Endothelial cell of umbilical vein (primary cell): ENCODE measurements around the gene SETBP1. TPM values are rescaled to one million over a fixed set of nuclear protein-coding genes. Genes with fewer than 3 reads are reported as not detected.

Source experiments
- BruUV-seq: library from RNA; stranded (reverse); fragments of 400-500 nt; replicated peaks from 2 replicates; lab custom pipeline; 2021; lab: Mats Ljungman, UMichigan
- CTCF ChIA-PET: fragments of 300-600, 350-600 bp; sonication (Branson Sonifier 250); formaldehyde crosslinking; loops from one replicate; lab custom pipeline; 2021; ENCODE audit warnings: antibody characterized with exemption, inconsistent platforms; lab: Charles Lee
- POLR2A ChIA-PET: fragments of 300-600, 350-600 bp; sonication (Branson Sonifier 250); formaldehyde crosslinking; loops from one replicate; lab custom pipeline; 2021; ENCODE audit warnings: antibody characterized with exemption, inconsistent platforms; lab: Charles Lee
- DNase-seq: peaks from one replicate; pipeline ENCODE4 v3.0.0-alpha.2; 2011; ENCODE audit warnings: low read depth, low spot score
- FAIRE-seq: peaks from 2 replicates; lab custom pipeline; 2011; peaks lifted over from hg19 to GRCh38; lab: Jason Lieb, UNC
- H2AFZ ChIP-seq: 2 replicates; pipeline ENCODE4 v1.6.0; 2012; ENCODE audit warnings: low read depth, low read length, control low read depth, inconsistent platforms
- H3K27ac ChIP-seq: 2 replicates; pipeline ENCODE4 v1.5.1; 2011; ENCODE audit warnings: low read depth, mild to moderate bottlenecking, control low read depth, low read length, moderate library complexity; ENCODE audit not compliant: insufficient read depth
- H3K27me3 ChIP-seq, 2 experiments: 2 replicates each; pipeline versions ENCODE4 v1.6.0 to v1.6.1; 2011; ENCODE audit warnings: low read length in 2 of 2, mixed read lengths in 1 of 2; ENCODE audit not compliant: control insufficient read depth in 2 of 2, insufficient read depth in 2 of 2
- H3K36me3 ChIP-seq, 2 experiments: 2 replicates in 1 of 2; 3 replicates in 1 of 2; pipeline ENCODE4 v1.5.1; 2011; ENCODE audit warnings: low read length in 2 of 2, mild to moderate bottlenecking in 1 of 2, moderate library complexity in 1 of 2; ENCODE audit not compliant: control insufficient read depth in 2 of 2, insufficient read depth in 2 of 2; ENCODE audit errors: extremely low read depth in 1 of 2
- H3K4me1 ChIP-seq: 3 replicates; pipeline ENCODE4 v1.5.1; 2011; ENCODE audit warnings: mild to moderate bottlenecking, low read length; ENCODE audit not compliant: control insufficient read depth, insufficient read depth; ENCODE audit errors: extremely low read depth
- H3K4me2 ChIP-seq: 2 replicates; pipeline ENCODE4 v1.6.1; 2011; ENCODE audit warnings: low read length, control low read depth, mixed read lengths; ENCODE audit not compliant: insufficient read depth
- H3K4me3 ChIP-seq, 3 experiments: fragments of 200-600 bp in 1 of 3; sonication (generic), shearing (Covaris generic) in 1 of 3; replicated peaks in 1 of 3; 2 replicates each; pipeline ENCODE4 v1.5.1; 2011 to 2016; ENCODE audit warnings: control low read depth in 3 of 3, low read length in 3 of 3, mild to moderate bottlenecking in 2 of 3, inconsistent platforms in 1 of 3, low read depth in 1 of 3, moderate library complexity in 1 of 3; ENCODE audit not compliant: insufficient read depth in 1 of 3
- H3K79me2 ChIP-seq: 2 replicates; pipeline ENCODE4 v1.6.0; 2012; ENCODE audit warnings: low read length, inconsistent platforms; ENCODE audit not compliant: control insufficient read depth, insufficient read depth
- H3K9ac ChIP-seq: replicated peaks from 2 replicates; pipeline ENCODE3; 2011; ENCODE audit warnings: low read length, control low read depth; ENCODE audit not compliant: insufficient read depth; ENCODE audit errors: extremely low read depth
- H3K9me1 ChIP-seq: replicated peaks from 3 replicates; pipeline ENCODE4 v1.6.0; 2011; ENCODE audit warnings: mild to moderate bottlenecking, low read length; ENCODE audit not compliant: control insufficient read depth, insufficient read depth; ENCODE audit errors: extremely low read depth
- H3K9me3 ChIP-seq: replicated peaks from 2 replicates; pipeline ENCODE4 v1.5.1; 2012; ENCODE audit warnings: low read length, inconsistent platforms; ENCODE audit not compliant: control insufficient read depth, insufficient read depth
- H4K20me1 ChIP-seq: replicated peaks from 2 replicates; pipeline ENCODE3; 2011; ENCODE audit warnings: mild to moderate bottlenecking, low read length; ENCODE audit not compliant: control insufficient read depth, insufficient read depth; ENCODE audit errors: extremely low read depth
- EZH2 ChIP-seq: IDR thresholded peaks from 2 replicates; pipeline ENCODE4 v1.6.1; 2012; ENCODE audit warnings: borderline replicate concordance, low read depth, mild to moderate bottlenecking, moderate library complexity, low read length, inconsistent platforms; ENCODE audit not compliant: severe bottlenecking
- FOS ChIP-seq: IDR thresholded peaks from 2 replicates; pipeline ENCODE4 v1.6.1; 2011; ENCODE audit warnings: mild to moderate bottlenecking, low read length, moderate library complexity, borderline replicate concordance; ENCODE audit not compliant: insufficient read depth
- GATA2 ChIP-seq: IDR thresholded peaks from 2 replicates; pipeline ENCODE4 v1.7.0; 2011; ENCODE audit warnings: low read depth, mild to moderate bottlenecking, moderate library complexity, mixed read lengths, low read length; ENCODE audit not compliant: insufficient read length, insufficient read depth
- JUN ChIP-seq: IDR thresholded peaks from 2 replicates; pipeline ENCODE4 v1.6.1; 2011; ENCODE audit warnings: borderline replicate concordance, low read depth; ENCODE audit not compliant: insufficient read length, insufficient read depth
- MYC ChIP-seq: IDR thresholded peaks from one replicate; pipeline ENCODE4 v1.6.1; 2011; ENCODE audit warnings: mild to moderate bottlenecking, low read depth, low read length
- POLR2A ChIP-seq: IDR thresholded peaks from 2 replicates; pipeline ENCODE4 v1.6.1; 2012; ENCODE audit warnings: low read depth, mild to moderate bottlenecking, control low read depth, low read length
- POLR2AphosphoS5 ChIP-seq: IDR thresholded peaks from 2 replicates; pipeline ENCODE4 v1.6.1; 2012; ENCODE audit warnings: low read depth, mild to moderate bottlenecking, control low read depth, low read length, moderate library complexity; ENCODE audit not compliant: insufficient read depth
- dilution Hi-C: fragments of 300-500 bp; cut with MboI; formaldehyde crosslinking; loops from one replicate; pipeline ENCODE4 v1.15.0; 2019; ENCODE audit warnings: low sequenced_read_pairs; ENCODE audit not compliant: extremely low pct_ligation_motif_present
- intact Hi-C: fragments of 100-400 bp; cut with micrococcal nuclease; formaldehyde crosslinking; loops from one replicate; pipeline ENCODE4 v1.10.0; 2022
- polyA plus RNA-seq, 4 experiments: library from polyadenylated mRNA; depleted of rRNA in 3 of 4; stranded (reverse) in 3 of 4; unstranded in 1 of 4; fragments of >200 nt; gene quantifications; 2 replicates each; pipeline versions ENCODE4 v1.2.1 to v1.2.3, GENCODE V29; 2011 to 2012; ENCODE audit warnings: missing spikeins in 1 of 4
- total RNA-seq: library from RNA; stranded (reverse); gene quantifications from 2 replicates; pipeline ENCODE4 v1.2.3, GENCODE V29; 2021
- TF ChIP-seq, protein P1 (sequence below): IDR thresholded peaks from 2 replicates; pipeline ENCODE4 v1.6.1; 2011; ENCODE audit not compliant: insufficient read depth, insufficient read length
- TF ChIP-seq, protein P2 (sequence below), 2 donors: IDR thresholded peaks; 1 replicate in 1 of 2; 2 replicates in 1 of 2; pipeline ENCODE4 v1.5.1; 2011; ENCODE audit warnings: low read length in 2 of 2, mild to moderate bottlenecking in 2 of 2, moderate library complexity in 2 of 2, control low read depth in 1 of 2, inconsistent platforms in 1 of 2, low read depth in 1 of 2; ENCODE audit not compliant: insufficient read depth in 1 of 2; ENCODE audit errors: extremely low read depth in 1 of 2

The SETBP1 gene
- total and polyA plus RNA-seq, 2 donors (not counting 3 experiments of a cell fraction or from before 2014, with no cell fraction given) = 0.76 to 3.1 TPM

DNA sequence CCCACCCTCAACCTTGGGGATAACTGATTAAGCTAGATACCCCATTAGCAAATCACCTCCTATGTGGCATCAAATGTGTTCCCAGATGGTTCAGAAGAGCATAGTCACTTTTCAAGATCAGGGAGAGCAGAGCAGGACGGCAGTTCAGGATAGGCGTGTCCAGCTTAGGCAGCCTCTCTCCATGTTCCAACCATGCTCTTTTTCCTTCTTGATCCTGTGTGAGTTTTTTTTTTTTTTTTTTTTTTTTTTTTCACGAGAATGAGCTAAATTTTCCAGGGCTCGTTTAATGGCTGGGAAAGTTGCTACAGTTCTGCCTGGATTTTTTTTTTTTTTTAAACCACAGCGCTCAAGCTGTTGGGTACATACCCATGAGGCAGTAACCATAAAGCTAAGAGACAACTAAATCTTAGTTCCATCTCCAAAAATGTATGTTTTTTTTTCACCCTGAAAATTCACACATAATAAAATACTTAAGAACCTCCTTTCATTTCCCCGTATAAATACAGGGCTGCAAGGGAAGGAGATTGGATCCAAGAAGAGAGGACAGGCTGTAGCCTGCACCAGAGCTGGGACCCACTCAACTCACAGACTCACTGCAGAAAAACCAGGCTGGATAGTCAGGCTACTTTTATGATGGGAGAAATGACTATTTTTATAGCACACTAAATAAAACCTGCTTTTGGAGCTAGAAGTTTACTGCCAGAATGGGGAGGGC lies 244.3 kb downstream of the SETBP1 start:
- H4K20me1 ChIP-seq = no peaks in the 10 kb centered on the region
- FAIRE-seq (no peak), DNase-seq (no peak)
- no peaks in the 10 kb centered on the region for H3K4me1 ChIP-seq
- H3K27ac ChIP-seq = no peak overlapping the region
- TF ChIP-seq EZH2 (no peak), GATA2 (no peak), JUN (no peak), POLR2A (no peak), POLR2AphosphoS5 (no peak), MYC (no peak), FOS (no peak)
- TF ChIP-seq, protein P1, sequence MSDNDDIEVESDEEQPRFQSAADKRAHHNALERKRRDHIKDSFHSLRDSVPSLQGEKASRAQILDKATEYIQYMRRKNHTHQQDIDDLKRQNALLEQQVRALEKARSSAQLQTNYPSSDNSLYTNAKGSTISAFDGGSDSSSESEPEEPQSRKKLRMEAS = no peak
- TF ChIP-seq, protein P2, sequence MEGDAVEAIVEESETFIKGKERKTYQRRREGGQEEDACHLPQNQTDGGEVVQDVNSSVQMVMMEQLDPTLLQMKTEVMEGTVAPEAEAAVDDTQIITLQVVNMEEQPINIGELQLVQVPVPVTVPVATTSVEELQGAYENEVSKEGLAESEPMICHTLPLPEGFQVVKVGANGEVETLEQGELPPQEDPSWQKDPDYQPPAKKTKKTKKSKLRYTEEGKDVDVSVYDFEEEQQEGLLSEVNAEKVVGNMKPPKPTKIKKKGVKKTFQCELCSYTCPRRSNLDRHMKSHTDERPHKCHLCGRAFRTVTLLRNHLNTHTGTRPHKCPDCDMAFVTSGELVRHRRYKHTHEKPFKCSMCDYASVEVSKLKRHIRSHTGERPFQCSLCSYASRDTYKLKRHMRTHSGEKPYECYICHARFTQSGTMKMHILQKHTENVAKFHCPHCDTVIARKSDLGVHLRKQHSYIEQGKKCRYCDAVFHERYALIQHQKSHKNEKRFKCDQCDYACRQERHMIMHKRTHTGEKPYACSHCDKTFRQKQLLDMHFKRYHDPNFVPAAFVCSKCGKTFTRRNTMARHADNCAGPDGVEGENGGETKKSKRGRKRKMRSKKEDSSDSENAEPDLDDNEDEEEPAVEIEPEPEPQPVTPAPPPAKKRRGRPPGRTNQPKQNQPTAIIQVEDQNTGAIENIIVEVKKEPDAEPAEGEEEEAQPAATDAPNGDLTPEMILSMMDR (IDR thresholded peaks at IDR 0.05; ENCODE audit: extremely low read depth in 1 of 2, insufficient read depth in 1 of 2, low read depth in 1 of 2, low read length in 2 of 2) = no peak
- no peak overlapping the region for H3K9ac ChIP-seq
- no peak overlapping the region for H3K4me2 ChIP-seq
- H3K36me3 ChIP-seq = no peaks in the 10 kb centered on the region
- no TSS peak for BruUV-seq
- H3K9me1 ChIP-seq = no peaks in the 10 kb centered on the region
- no peak overlapping the region for H3K4me3 ChIP-seq
- H3K9me3 ChIP-seq = no peaks in the 10 kb centered on the region
- no peaks in the 10 kb centered on the region for H3K79me2 ChIP-seq
- H2AFZ ChIP-seq = no peak overlapping the region
- ChIA-PET CTCF (interaction anchor here (1.1 kb wide), 1 partner anchor 14 kb away, joined by 3 read pairs; no protein-coding TSS in a partner anchor), POLR2A (no interaction called here)
- dilution Hi-C loops (no loop called here), intact Hi-C loops (no loop called here)
- no peaks in the 10 kb centered on the region for H3K27me3 ChIP-seq
